Measurements from ENCODE around the gene GATAD1. TPM values are rescaled to one million over a fixed set of nuclear protein-coding genes. Genes with fewer than 3 reads are reported as not detected.
A peak's percentile ranks its signal among the peaks of the same experiment; 100 is the strongest.

Gene GATAD1
- total RNA-seq, 2 donors from 2014 or later = 44.0 to 72.3 TPM

GRCh38 chr7:92415225-92415624, 32.1 kb upstream of the GATAD1 start:
- Histone ChIP-seq H3K9me3 (no peaks in the 10 kb centered on the region), H3K4me3 (no peak overlapping the region), H3K4me1 (ENCODE audit: control insufficient read depth in 1 of 2, low read depth in 2 of 2) (no peaks in the 10 kb centered on the region), H3K27ac (no peak overlapping the region), H3K36me3 (no peaks in the 10 kb centered on the region), H3K27me3 (replicated peaks; ENCODE audit: insufficient read depth) (no peaks in the 10 kb centered on the region)
- ATAC-seq (ENCODE audit: insufficient number of reproducible peaks, low FRiP score, low read depth) = no peak
- no peak for DNase-seq (ENCODE audit: low spot score)
- TF ChIP-seq CTCF (IDR thresholded peaks at IDR 0.05) = no peak

- no peaks in the 10 kb centered on the region for H3K9me3 ChIP-seq
- ATAC-seq (ENCODE audit: insufficient number of reproducible peaks, low FRiP score, low read depth) (no peak), DNase-seq (ENCODE audit: low spot score) (no peak)
- no peaks in the 10 kb centered on the region for H3K36me3 ChIP-seq
- H3K4me3 ChIP-seq = no peak overlapping the region
- H3K4me1 ChIP-seq (ENCODE audit: control insufficient read depth in 1 of 2, low read depth in 2 of 2) = no peaks in the 10 kb centered on the region
- no peak for TF ChIP-seq CTCF (IDR thresholded peaks at IDR 0.05)
- H3K27me3 ChIP-seq (replicated peaks; ENCODE audit: insufficient read depth) = no peaks in the 10 kb centered on the region
- no peak overlapping the region for H3K27ac ChIP-seq
These were observed 29.4 kb upstream of the GATAD1 start for GRCh38 chr7:92417913-92418312.

DNA sequence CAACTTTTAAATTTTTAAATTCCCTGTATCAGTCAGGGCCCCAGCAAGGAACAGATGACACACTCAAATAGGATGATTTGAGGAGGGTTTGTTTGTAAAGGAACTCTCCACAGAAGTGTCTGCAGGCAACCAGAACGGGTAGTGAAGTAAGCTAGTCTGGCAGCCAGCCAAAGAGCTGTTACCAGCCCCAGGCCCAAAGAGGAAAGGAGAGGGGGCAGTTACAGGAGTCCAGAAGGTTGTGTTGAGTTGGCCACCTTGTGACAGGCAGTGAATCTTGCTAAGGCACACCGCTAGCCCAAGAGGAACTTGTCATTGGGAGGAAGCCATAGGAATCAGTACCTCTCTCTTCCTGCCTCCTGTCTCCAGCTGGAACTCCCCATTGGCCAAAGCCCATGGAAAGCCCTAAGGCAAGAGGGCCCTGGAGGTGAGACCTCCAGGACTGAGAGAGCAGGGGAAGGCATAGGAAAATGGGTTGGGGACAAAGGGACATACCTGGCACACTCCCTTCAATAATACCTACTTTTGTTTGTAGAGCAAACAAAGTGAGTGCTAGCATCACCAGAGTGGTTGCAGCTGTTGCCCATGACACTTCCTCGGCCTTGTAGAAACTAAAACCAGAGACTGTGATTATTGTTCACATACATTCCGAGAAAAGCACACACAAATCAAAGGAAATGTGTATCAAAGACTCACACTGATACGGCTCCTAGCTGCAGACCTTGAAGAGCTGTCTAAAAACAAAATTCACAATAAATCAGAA, 25.4 kb upstream of the GATAD1 start:
- ATAC-seq (ENCODE audit: insufficient number of reproducible peaks, low FRiP score, low read depth) (no peak), DNase-seq (ENCODE audit: low spot score) (no peak)
- TF ChIP-seq CTCF (IDR thresholded peaks at IDR 0.05) = no peak
- Histone ChIP-seq H3K9me3 (no peaks in the 10 kb centered on the region), H3K27ac (no peak overlapping the region), H3K4me3 (no peak overlapping the region), H3K27me3 (replicated peaks; ENCODE audit: insufficient read depth) (no peaks in the 10 kb centered on the region), H3K4me1 (ENCODE audit: control insufficient read depth in 1 of 2, low read depth in 2 of 2) (peaks cover 0 to 3% of the 10 kb centered on the region in 2 donors), H3K36me3 (no peaks in the 10 kb centered on the region)

- Histone ChIP-seq H3K4me3 (no peak overlapping the region), H3K4me1 (ENCODE audit: control insufficient read depth in 1 of 2, low read depth in 2 of 2) (peaks cover 0 to 3% of the 10 kb centered on the region in 2 donors), H3K9me3 (no peaks in the 10 kb centered on the region), H3K36me3 (no peaks in the 10 kb centered on the region), H3K27ac (no peak overlapping the region), H3K27me3 (replicated peaks; ENCODE audit: insufficient read depth) (no peaks in the 10 kb centered on the region)
- no peak for TF ChIP-seq CTCF (IDR thresholded peaks at IDR 0.05)
- ATAC-seq (ENCODE audit: insufficient number of reproducible peaks, low FRiP score, low read depth) = no peak
- DNase-seq (ENCODE audit: low spot score) = no peak
These were observed 24.4 kb upstream of the GATAD1 start for GRCh38 chr7:92422926-92423325.

DNA sequence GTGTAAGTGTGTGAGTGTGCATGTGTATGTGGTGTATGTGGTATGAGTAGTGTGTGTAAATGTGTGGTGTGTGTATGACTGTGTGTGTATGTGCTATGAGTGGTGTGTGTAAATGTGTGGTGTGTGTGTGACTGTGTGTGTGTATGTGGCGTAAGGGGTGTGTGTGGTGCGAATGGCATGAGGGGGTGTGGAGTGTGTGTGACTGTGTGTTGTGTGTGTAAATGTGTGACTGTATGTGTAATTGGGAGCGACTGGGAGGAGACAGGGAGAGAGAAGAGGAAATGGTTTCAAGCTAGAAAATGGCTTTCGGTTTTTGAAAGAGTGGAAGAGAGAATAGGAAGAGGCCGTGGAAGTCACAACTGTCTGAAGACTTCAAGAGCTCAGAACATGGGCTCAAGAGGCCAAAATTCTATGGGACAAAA, 23.6 kb upstream of the GATAD1 start:
- Histone ChIP-seq H3K27ac (no peak overlapping the region), H3K36me3 (no peaks in the 10 kb centered on the region), H3K9me3 (no peaks in the 10 kb centered on the region), H3K4me1 (ENCODE audit: control insufficient read depth in 1 of 2, low read depth in 2 of 2) (peaks cover 0 to 3% of the 10 kb centered on the region in 2 donors), H3K4me3 (peak overlapping the region; percentile 80), H3K27me3 (replicated peaks; ENCODE audit: insufficient read depth) (no peaks in the 10 kb centered on the region)
- no peak for TF ChIP-seq CTCF (IDR thresholded peaks at IDR 0.05)
- ATAC-seq (ENCODE audit: insufficient number of reproducible peaks, low FRiP score, low read depth) = no peak
- no peak for DNase-seq (ENCODE audit: low spot score)
